GM12878 (cell line): Measurements from ENCODE around the gene PLB1. TPM values are rescaled to one million over a fixed set of nuclear protein-coding genes. Genes with fewer than 3 reads are reported as not detected.

ENCODE experiments used
- ATAC-seq: fragments of 200-7000 bp; cut with Tn5 transposase; 3 replicates; pipeline ENCODE4 v1.9.1; 2020; ENCODE audit warnings: mild to moderate bottlenecking, moderate library complexity
- BruUV-seq: library from RNA; stranded (reverse); fragments of 400-500 nt; replicated peaks from 2 replicates; lab custom pipeline; 2021; lab: Mats Ljungman, UMichigan
- CTCF ChIA-PET: fragments of 300-600 bp; sonication (Branson Sonifier 250); formaldehyde crosslinking; extraction: SDS; loops from one replicate; lab custom pipeline; 2021; ENCODE audit warnings: inconsistent platforms; lab: Yijun Ruan, JAX
- POLR2A ChIA-PET: fragments of 350-600 bp; formaldehyde crosslinking; extraction: SDS; loops from one replicate; lab custom pipeline; 2021; ENCODE audit warnings: inconsistent platforms; lab: Charles Lee
- RAD21 ChIA-PET: fragments of 300-600 bp; sonication (Branson Sonifier 250); formaldehyde crosslinking; loops from one replicate; lab custom pipeline; 2023; ENCODE audit warnings: antibody characterized with exemption; ENCODE audit not compliant: unreplicated experiment; lab: Charles Lee
- SMC1A ChIA-PET: fragments of 300-600 bp; sonication (Branson Sonifier 250); formaldehyde crosslinking; loops from one replicate; lab custom pipeline; 2023; ENCODE audit not compliant: unreplicated experiment, uncharacterized antibody; lab: Charles Lee
- DNase-seq: peaks from one replicate; pipeline ENCODE4 v3.0.0-alpha.2; 2011; ENCODE audit warnings: low read depth, low spot score
- FAIRE-seq: peaks from 3 replicates; lab custom pipeline; 2011; peaks lifted over from hg19 to GRCh38; lab: Jason Lieb, UNC
- H2AFZ ChIP-seq: 2 replicates; pipeline ENCODE4 v1.6.0; 2011; ENCODE audit warnings: low read depth, low read length, control low read depth; ENCODE audit not compliant: control insufficient read depth
- H3K27ac ChIP-seq: 2 replicates; pipeline ENCODE4 v1.5.1; 2011; ENCODE audit warnings: control low read depth; ENCODE audit not compliant: control insufficient read depth, insufficient read depth
- H3K27me3 ChIP-seq, 2 experiments: replicated peaks in 1 of 2; 2 replicates each; pipeline versions ENCODE4 v1.6.0 to v1.6.1; 2011; ENCODE audit warnings: low read length in 1 of 2; ENCODE audit not compliant: control insufficient read depth in 2 of 2, insufficient read depth in 2 of 2
- H3K36me3 ChIP-seq, 2 experiments: 2 replicates each; pipeline ENCODE4 v1.5.1; 2011; ENCODE audit warnings: low read length in 1 of 2; ENCODE audit not compliant: control insufficient read depth in 2 of 2, insufficient read depth in 2 of 2
- H3K4me1 ChIP-seq: 2 replicates; pipeline ENCODE4 v1.6.1; 2011; ENCODE audit warnings: mild to moderate bottlenecking, low read length, moderate library complexity, mixed read lengths; ENCODE audit not compliant: control insufficient read depth, insufficient read depth
- H3K4me2 ChIP-seq: 2 replicates; pipeline ENCODE4 v1.6.0; 2011; ENCODE audit warnings: control low read depth; ENCODE audit not compliant: control insufficient read depth, insufficient read depth
- H3K4me3 ChIP-seq: fragments of 200-600 bp; sonication (generic); 2 replicates; pipeline ENCODE4 v1.5.1; 2016
- H3K79me2 ChIP-seq: 2 replicates; pipeline ENCODE4 v1.6.0; 2011; ENCODE audit warnings: low read length; ENCODE audit not compliant: control insufficient read depth, insufficient read depth
- H3K9ac ChIP-seq: 2 replicates; pipeline ENCODE4 v1.8.0; 2011; ENCODE audit warnings: low read length, control low read depth, mixed read lengths; ENCODE audit not compliant: control insufficient read depth, insufficient read depth
- H3K9me3 ChIP-seq: replicated peaks from 3 replicates; pipeline ENCODE4 v1.5.1; 2011; ENCODE audit warnings: mild to moderate bottlenecking, low read length; ENCODE audit not compliant: control insufficient read depth, insufficient read depth
- H4K20me1 ChIP-seq: 2 replicates; pipeline ENCODE4 v1.6.0; 2011; ENCODE audit not compliant: control insufficient read depth, insufficient read depth
- HDAC2 ChIP-seq: fragments of 200-600 bp; sonication (generic); IDR thresholded peaks from 2 replicates; pipeline ENCODE4 v1.6.1; 2017
- NFIC ChIP-seq: IDR thresholded peaks from 2 replicates; pipeline ENCODE4 v1.6.1; 2012; ENCODE audit warnings: low read depth, mild to moderate bottlenecking, inconsistent platforms, low read length, moderate library complexity
- RAD21 ChIP-seq: IDR thresholded peaks from 2 replicates; pipeline ENCODE4 v1.6.1; 2011; ENCODE audit warnings: mild to moderate bottlenecking, low read depth, low read length, moderate library complexity; ENCODE audit not compliant: insufficient read depth
- SP1 ChIP-seq: IDR thresholded peaks from one replicate; pipeline ENCODE4 v1.6.1; 2011; ENCODE audit warnings: low read depth, low read length
- WGBS: methylation state at CpG from one replicate; pipeline ENCODE4 v1.1.6; 2016; ENCODE audit warnings: low lambda C conversion rate; ENCODE audit not compliant: insufficient replicate concordance, insufficient coverage; ENCODE audit errors: missing lambda C conversion rate; 5-methylcytosine and 5-hydroxymethylcytosine counted together
- in situ Hi-C: fragments of 300-500 bp; cut with MboI; formaldehyde crosslinking; loops from 9 replicates; pipeline ENCODE4 v1.14.3; 2018; ENCODE audit warnings: mixed read lengths
- intact Hi-C: fragments of 100-400 bp; cut with micrococcal nuclease; formaldehyde crosslinking; loops from one replicate; pipeline ENCODE4 v1.14.2; 2022; ENCODE audit not compliant: unreplicated experiment
- polyA plus RNA-seq, 11 experiments: library from polyadenylated mRNA; depleted of rRNA in 4 of 11; unstranded in 6 of 11; stranded (reverse) in 5 of 11; fragments of >200 nt; fragmentation: Nextera tagmentation in 4 of 11; fragmentation: Illumina TruSeq in 1 of 11; extraction: Ambion mirVana in 4 of 11; extraction: Trizol in 1 of 11; gene quantifications; 1 replicate in 1 of 11; 2 replicates in 10 of 11; pipeline versions ENCODE4 v1.2.1 to v1.2.3, GENCODE V29; 2011 to 2016; ENCODE audit warnings: inconsistent platforms in 2 of 11, missing spikeins in 2 of 11, low read depth in 1 of 11
- total RNA-seq, 4 experiments: library from RNA; depleted of rRNA in 3 of 4; stranded (reverse); fragments of >200 nt in 3 of 4; fragmentation: Illumina TruSeq in 1 of 4; extraction: Trizol in 1 of 4; gene quantifications; 2 replicates each; pipeline versions ENCODE4 v1.2.1 to v1.2.3, GENCODE V29; 2013 to 2021
- TF ChIP-seq, protein P1 (sequence below): IDR thresholded peaks from 2 replicates; pipeline ENCODE4 v1.6.1; 2012; ENCODE audit warnings: improper control_type of control experiment, low read depth, low read length; ENCODE audit not compliant: insufficient replicate concordance
- TF ChIP-seq, protein P2 (sequence below): IDR thresholded peaks from 2 replicates; pipeline ENCODE4 v1.6.1; 2011; ENCODE audit warnings: borderline replicate concordance, low read depth, mild to moderate bottlenecking, moderate library complexity, low read length; ENCODE audit not compliant: insufficient read depth, poor library complexity, severe bottlenecking

PLB1 gene
- total and polyA plus RNA-seq, 10 of the 15 experiments (the other 5 are each of a cell fraction or from before 2014, with no cell fraction given) = 0.03 to 0.49 (median 0.28) TPM

DNA sequence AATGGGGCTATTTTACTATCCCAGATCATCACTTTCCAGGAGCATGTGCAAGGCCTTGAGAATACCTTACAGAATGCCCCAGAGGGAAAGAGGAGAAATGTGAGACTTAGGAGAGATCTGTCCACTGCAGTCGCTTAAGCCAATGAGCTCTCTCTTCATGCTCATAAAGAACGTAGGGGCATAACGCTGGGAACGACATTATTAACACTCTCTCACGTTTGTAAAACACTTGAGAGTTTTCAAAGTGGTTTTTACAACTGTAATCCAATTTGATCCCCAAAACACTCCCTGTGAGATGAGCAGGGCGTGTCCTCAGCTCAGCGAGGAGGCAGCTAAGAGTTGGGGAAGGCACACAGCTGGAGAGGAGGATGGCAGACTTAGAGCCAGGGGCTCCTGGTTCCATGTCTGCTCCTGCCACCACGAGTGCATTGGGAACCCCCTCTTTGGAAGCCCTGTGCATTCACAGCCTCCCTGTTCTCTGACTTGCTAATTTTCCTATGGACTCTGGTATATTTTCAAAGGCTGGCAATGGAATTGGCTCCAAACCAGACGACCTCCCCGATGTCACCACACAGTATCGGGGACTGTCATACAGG is 97.4 kb downstream of the PLB1 start (continued):
- TF ChIP-seq, protein P1, sequence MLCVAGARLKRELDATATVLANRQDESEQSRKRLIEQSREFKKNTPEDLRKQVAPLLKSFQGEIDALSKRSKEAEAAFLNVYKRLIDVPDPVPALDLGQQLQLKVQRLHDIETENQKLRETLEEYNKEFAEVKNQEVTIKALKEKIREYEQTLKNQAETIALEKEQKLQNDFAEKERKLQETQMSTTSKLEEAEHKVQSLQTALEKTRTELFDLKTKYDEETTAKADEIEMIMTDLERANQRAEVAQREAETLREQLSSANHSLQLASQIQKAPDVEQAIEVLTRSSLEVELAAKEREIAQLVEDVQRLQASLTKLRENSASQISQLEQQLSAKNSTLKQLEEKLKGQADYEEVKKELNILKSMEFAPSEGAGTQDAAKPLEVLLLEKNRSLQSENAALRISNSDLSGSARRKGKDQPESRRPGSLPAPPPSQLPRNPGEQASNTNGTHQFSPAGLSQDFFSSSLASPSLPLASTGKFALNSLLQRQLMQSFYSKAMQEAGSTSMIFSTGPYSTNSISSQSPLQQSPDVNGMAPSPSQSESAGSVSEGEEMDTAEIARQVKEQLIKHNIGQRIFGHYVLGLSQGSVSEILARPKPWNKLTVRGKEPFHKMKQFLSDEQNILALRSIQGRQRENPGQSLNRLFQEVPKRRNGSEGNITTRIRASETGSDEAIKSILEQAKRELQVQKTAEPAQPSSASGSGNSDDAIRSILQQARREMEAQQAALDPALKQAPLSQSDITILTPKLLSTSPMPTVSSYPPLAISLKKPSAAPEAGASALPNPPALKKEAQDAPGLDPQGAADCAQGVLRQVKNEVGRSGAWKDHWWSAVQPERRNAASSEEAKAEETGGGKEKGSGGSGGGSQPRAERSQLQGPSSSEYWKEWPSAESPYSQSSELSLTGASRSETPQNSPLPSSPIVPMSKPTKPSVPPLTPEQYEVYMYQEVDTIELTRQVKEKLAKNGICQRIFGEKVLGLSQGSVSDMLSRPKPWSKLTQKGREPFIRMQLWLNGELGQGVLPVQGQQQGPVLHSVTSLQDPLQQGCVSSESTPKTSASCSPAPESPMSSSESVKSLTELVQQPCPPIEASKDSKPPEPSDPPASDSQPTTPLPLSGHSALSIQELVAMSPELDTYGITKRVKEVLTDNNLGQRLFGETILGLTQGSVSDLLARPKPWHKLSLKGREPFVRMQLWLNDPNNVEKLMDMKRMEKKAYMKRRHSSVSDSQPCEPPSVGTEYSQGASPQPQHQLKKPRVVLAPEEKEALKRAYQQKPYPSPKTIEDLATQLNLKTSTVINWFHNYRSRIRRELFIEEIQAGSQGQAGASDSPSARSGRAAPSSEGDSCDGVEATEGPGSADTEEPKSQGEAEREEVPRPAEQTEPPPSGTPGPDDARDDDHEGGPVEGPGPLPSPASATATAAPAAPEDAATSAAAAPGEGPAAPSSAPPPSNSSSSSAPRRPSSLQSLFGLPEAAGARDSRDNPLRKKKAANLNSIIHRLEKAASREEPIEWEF = no peak
- no peak for TF ChIP-seq SP1

DNA sequence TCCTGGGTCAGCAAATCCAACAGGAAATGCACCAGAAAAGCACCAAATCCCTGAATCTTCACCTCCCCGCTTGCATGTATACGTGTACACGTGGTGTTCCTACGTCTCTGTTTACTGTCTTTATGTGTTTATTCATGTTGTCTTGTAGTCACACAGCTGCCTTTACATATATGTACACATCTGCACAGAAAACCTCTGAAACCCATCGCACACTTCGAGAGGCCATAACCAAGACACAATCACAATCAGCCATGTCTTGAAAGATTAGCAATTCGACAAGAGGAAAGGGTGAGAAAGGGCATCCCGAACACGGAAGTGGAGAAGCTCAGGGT is 98.1 kb downstream of the PLB1 start:
- POLR2A ChIA-PET = interaction anchor here (1.0 to 2.8 kb wide), 3 partner anchors 154 to 162 kb away, joined by 4 to 16 read pairs (median 7); partner anchors contain the start of gene PPP1CB
- CTCF ChIA-PET = interaction anchor here (0.7 to 6.3 kb wide), 57 partner anchors 10 to 1155 kb away, joined by 3 to 155 read pairs (median 4); partner anchors contain the start of genes PPP1CB and TRMT61B
- Histone ChIP-seq H3K4me3 (no peak overlapping the region), H3K4me2 (0 out of 2 replicates have a peak overlapping the region, but pooled peaks have one; percentile 40), H3K4me1 (0 out of 2 replicates have a peak, but pooled peaks cover 3% of the 10 kb centered on the region), H3K36me3 (no peaks in the 10 kb centered on the region), H3K27me3 (no peaks in the 10 kb centered on the region; a peak in 1 of 4 replicates), H3K9ac (no peak overlapping the region), H3K79me2 (no peaks in the 10 kb centered on the region), H4K20me1 (no peaks in the 10 kb centered on the region), H3K9me3 (no peaks in the 10 kb centered on the region), H2AFZ (peak overlapping the region; percentile 77; the same call in 1 of the 2 replicates), H3K27ac (no peak overlapping the region)
- 60% methylated on average over 9 of the region's 9 CpGs for WGBS
- FAIRE-seq = no peak
- TF ChIP-seq, protein P2, sequence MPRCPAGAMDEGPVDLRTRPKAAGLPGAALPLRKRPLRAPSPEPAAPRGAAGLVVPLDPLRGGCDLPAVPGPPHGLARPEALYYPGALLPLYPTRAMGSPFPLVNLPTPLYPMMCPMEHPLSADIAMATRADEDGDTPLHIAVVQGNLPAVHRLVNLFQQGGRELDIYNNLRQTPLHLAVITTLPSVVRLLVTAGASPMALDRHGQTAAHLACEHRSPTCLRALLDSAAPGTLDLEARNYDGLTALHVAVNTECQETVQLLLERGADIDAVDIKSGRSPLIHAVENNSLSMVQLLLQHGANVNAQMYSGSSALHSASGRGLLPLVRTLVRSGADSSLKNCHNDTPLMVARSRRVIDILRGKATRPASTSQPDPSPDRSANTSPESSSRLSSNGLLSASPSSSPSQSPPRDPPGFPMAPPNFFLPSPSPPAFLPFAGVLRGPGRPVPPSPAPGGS = peak; percentile 74
- TF ChIP-seq HDAC2 = no peak
- no peak for TF ChIP-seq RAD21
- 0 out of 2 replicates have a peak, but pooled peaks have one; percentile 24 for TF ChIP-seq NFIC
- SMC1A ChIA-PET = interaction anchor here (0.6 to 3.2 kb wide), 40 partner anchors 9 to 286 kb away, joined by 3 to 36 read pairs (median 5); partner anchors contain the start of genes PPP1CB and TRMT61B
- no peak for DNase-seq
- BruUV-seq = no TSS peak
- peak; percentile 18 for ATAC-seq
- in situ Hi-C loops = no loop called here
- RAD21 ChIA-PET = interaction anchor here (0.7 to 4.7 kb wide), 31 partner anchors 10 to 366 kb away, joined by 3 to 61 read pairs (median 4); partner anchors contain the start of genes PPP1CB and TRMT61B
- intact Hi-C loops = loop anchor here (1.0 kb wide), 1 partner anchor 159 kb away; no protein-coding TSS in a partner anchor
